BJ (cell line): ENCODE measurements around the gene RAET1L. TPM values are rescaled to one million over a fixed set of nuclear protein-coding genes. Genes with fewer than 3 reads are reported as not detected.

ENCODE experiments used
- CTCF ChIA-PET: fragments of 350-600 bp; formaldehyde crosslinking; extraction: SDS; loops from one replicate; lab custom pipeline; 2021; ENCODE audit warnings: antibody characterized with exemption, inconsistent platforms; lab: Yijun Ruan, JAX
- POLR2A ChIA-PET: fragments of 300-600 bp; sonication (Branson Sonifier 250); formaldehyde crosslinking; extraction: SDS; loops from one replicate; lab custom pipeline; 2021; ENCODE audit warnings: antibody characterized with exemption; lab: Charles Lee
- DNase-seq: peaks from one replicate; pipeline ENCODE4 v3.0.0-alpha.2; 2011; ENCODE audit warnings: low read depth
- H3K27me3 ChIP-seq: 2 replicates; pipeline ENCODE4 v1.6.0; 2011; ENCODE audit warnings: low read length; ENCODE audit not compliant: control insufficient read depth, insufficient read depth
- H3K36me3 ChIP-seq: 2 replicates; pipeline ENCODE4 v1.5.1; 2011; ENCODE audit warnings: low read length; ENCODE audit not compliant: control insufficient read depth, insufficient read depth
- H3K4me3 ChIP-seq: 2 replicates; pipeline ENCODE4 v1.5.1; 2011; ENCODE audit warnings: low read depth, mild to moderate bottlenecking, control low read depth, low read length
- CTCF ChIP-seq: IDR thresholded peaks from 2 replicates; pipeline ENCODE4 v1.5.1; 2011; ENCODE audit warnings: low read depth, mild to moderate bottlenecking, control low read depth, inconsistent platforms, low read length, moderate library complexity; ENCODE audit not compliant: insufficient read depth
- polyA plus RNA-seq: library from polyadenylated mRNA; depleted of rRNA; stranded (reverse); fragments of >200 nt; gene quantifications from 2 replicates; pipeline ENCODE4 v1.2.3, GENCODE V29; 2011

Gene RAET1L
- polyA plus RNA-seq, 1 experiment: not detected

- ChIA-PET CTCF (no interaction called here), POLR2A (interaction anchor here (0.6 kb wide), 1 partner anchor 10 kb away, joined by 3 read pairs; no protein-coding TSS in a partner anchor)
- Histone ChIP-seq H3K36me3 (no peaks in the 10 kb centered on the region), H3K27me3 (peaks cover 20% of the 10 kb centered on the region), H3K4me3 (no peak overlapping the region)
- TF ChIP-seq CTCF: no peak
- no peak for DNase-seq
Measured at GRCh38 chr6:150044621-150045145, 19.4 kb upstream of the RAET1L start.

- Histone ChIP-seq H3K36me3 (no peaks in the 10 kb centered on the region), H3K4me3 (no peak overlapping the region), H3K27me3 (peaks cover 27% of the 10 kb centered on the region)
- DNase-seq: no peak
- POLR2A ChIA-PET: no interaction called here
- CTCF ChIA-PET: no interaction called here
- no peak for TF ChIP-seq CTCF
Measured at GRCh38 chr6:150043501-150044412, 18.4 kb upstream of the RAET1L start.

- no peak overlapping the region for H3K4me3 ChIP-seq
- no peaks in the 10 kb centered on the region for H3K36me3 ChIP-seq
- TF ChIP-seq CTCF: no peak
- peaks cover 33% of the 10 kb centered on the region for H3K27me3 ChIP-seq
- ChIA-PET POLR2A (no interaction called here), CTCF (no interaction called here)
- no peak for DNase-seq
Measured at GRCh38 chr6:150043096-150043495, 17.8 kb upstream of the RAET1L start.

- CTCF ChIA-PET: no interaction called here
- H3K27me3 ChIP-seq: peaks cover 52% of the 10 kb centered on the region
- H3K4me3 ChIP-seq: no peak overlapping the region
- no peak for DNase-seq
- no peaks in the 10 kb centered on the region for H3K36me3 ChIP-seq
- POLR2A ChIA-PET: no interaction called here
- TF ChIP-seq CTCF: 0 out of 2 replicates have a peak, but pooled peaks have one; percentile 3
Measured at GRCh38 chr6:150038202-150039062, 13.1 kb upstream of the RAET1L start.
